Gastrocnemius medialis (tissue), 4 donors: ENCODE measurements around the gene ZNF716.

ENCODE experiments used
- CTCF ChIP-seq, 5 experiments: fragments of 450-650 bp in 3 of 5; fragments of 200-600 bp in 2 of 5; sonication (generic) in 2 of 5; IDR thresholded peaks in 4 of 5; conservative IDR thresholded peaks in 1 of 5; 1 replicate in 4 of 5; 2 replicates in 1 of 5; pipeline ENCODE4 v1.5.1; 2016 to 2019; ENCODE audit warnings: antibody characterized with exemption in 5 of 5, mild to moderate bottlenecking in 3 of 5, moderate library complexity in 3 of 5
- POLR2A ChIP-seq, 2 donors: fragments of 450-650 bp; IDR thresholded peaks; one replicate each; pipeline ENCODE4 v1.6.1; 2017; ENCODE audit warnings: antibody characterized with exemption in 2 of 2, mild to moderate bottlenecking in 2 of 2, moderate library complexity in 2 of 2

DNA sequence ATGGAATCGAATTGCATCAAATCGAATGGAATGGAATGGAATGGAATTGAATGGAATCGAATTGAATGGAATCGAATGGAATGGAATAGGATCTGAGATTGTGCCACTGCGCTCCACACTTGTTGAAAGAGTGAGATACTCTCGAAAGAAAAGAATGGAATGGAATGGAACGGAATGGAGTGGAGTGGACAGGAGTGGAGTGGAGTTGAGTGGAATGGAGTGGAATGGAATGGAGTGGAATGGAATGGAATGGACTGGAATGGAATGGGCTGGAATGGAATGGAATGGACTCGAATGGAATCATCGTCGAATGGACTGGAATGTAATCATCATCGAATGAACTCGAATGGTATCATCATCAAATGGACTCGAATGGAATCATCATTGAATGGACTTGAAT lies 38.0 kb downstream of the ZNF716 start:
- TF ChIP-seq CTCF (IDR thresholded peaks at IDR 0.05 in 4 of 5, conservative IDR thresholded peaks at IDR 0.05 in 1 of 5) (no peak), POLR2A (IDR thresholded peaks at IDR 0.05) (no peak)
